ENCODE results near the gene C17orf75. TPM values are rescaled to one million over a fixed set of nuclear protein-coding genes. Genes with fewer than 3 reads are reported as not detected.

C17orf75 gene
- polyA plus RNA-seq, 3 donors = 40.4 to 43.5 (median 42.9) TPM

DNA sequence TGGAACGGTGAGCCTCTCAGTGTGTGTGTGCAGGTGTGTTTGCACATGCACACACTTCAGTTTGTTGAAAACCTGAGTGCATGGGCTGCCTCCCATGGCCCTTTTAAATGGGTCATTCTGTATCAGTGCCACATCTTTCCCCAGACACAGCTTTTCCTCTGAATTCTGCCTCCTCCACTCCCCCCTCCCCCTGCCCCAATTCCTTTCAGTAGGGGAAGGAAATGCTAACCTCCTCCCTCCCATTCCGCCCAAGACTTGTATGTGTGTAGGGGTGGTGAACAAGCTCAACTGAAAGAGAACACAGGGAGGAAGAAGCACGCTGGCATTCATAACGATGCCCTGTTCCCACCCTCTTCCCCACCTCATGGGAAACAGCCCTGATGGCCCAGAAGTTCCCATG, 34.3 kb downstream of the C17orf75 start:
- no peak for DNase-seq (ENCODE audit: low read depth in 3 of 3, low spot score in 2 of 3)

DNA sequence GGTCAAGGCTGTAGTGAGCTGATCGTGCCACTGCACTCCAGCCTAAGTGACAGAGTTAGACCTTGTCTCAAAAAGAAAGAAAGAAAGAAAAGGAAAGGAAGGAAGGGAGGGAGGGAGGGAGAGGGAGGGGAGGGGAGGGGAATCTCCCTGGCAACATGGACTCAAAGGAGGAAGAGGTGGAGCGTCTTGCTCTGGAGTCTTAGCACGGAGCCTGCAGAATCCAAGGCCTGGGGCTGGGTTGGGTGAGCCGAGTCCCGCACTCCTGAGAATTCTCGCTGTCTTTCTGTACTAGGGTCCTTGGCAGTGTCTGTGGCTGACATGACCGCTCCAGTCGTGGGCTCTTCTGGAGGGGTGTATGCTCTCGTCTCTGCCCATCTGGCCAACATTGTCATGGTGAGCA, 36.9 kb downstream of the C17orf75 start:
- no peak for DNase-seq (ENCODE audit: low read depth in 3 of 3, low spot score in 2 of 3)

DNA sequence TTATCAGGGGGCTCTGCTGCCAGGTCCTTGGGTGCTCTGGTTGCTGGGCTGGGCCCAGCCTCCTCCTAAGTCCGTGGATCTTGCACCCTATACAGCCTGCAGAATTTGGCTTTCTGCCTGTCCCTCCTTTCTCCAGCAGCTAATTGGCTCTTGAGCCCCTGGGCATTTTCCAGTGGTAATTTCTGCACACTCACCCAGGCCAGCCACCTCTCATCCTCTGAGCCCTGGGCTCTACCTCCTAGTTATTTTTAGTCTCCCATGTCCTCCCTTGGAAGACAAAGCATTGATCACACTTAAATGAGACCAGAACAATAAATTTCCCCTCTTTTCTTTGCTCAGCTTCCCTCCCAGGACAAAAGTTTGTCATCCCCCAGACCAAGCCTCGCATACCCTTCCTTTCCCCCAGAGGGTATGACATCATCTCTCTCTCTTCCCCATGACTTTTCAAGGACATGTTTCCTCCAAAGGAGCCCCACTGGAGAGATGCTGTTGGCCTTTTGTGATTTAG, 38.1 kb downstream of the C17orf75 start:
- no peak for DNase-seq (ENCODE audit: low read depth in 3 of 3, low spot score in 2 of 3)

DNA sequence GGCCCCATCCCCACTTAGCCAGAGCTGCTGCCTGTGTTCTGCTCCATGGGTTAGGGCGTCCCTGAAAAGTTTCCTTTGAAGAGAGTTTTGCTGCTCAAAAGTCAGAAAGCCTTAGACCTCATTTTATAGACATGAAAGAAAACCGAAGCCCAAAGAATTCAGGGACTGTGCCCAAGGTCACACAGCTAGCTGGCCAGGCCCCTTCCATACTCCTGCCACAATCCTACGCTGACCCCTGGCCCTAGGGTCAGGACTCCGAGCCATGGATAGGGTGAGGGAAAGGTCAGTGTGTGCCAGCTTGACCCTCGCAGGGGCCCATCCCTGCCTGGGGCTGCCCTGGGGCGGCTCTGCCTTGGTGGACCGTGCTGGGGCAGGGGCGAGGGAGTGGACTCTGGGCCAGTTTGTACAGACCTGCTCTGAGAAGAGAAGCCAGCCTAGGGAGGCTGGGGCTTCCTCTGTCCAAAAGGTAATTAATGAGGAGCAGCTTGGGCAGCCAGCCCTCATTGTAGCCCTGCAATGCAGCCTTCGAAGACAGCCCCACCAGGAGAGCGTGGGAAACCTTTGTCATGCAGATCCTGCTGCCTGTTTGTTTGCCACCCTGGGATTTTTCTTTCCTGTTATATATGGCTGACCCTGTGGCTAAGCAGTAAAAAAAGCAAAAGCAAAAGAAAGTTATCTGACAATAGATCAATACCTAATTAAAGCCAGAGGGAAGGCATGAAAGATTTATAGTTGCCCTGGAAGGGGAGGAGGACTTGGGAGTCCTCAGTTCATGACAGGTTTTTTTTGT, 38.9 kb downstream of the C17orf75 start:
- no peak for DNase-seq (ENCODE audit: low read depth in 3 of 3, low spot score in 2 of 3)

DNA sequence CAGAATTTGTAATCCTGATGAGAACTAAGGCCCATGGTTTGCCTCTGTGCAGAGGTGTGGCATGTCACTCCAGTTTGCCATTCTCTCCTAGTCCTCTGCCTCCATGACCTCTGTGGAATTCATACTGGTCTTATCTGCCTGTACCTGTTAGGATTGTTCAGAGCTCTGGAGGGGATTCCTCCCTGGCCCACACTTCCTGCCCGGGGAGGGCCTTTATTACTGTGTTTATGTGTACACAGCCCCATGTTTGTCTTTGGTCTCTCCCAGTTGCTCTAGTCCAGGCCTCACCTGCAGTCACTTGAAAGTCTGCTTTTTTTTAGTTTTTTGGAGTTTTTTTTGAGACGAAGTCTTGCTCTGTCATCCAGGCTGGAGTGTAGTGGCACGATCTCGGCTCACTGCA, 39.9 kb downstream of the C17orf75 start:
- no peak for DNase-seq (ENCODE audit: low read depth in 3 of 3, low spot score in 2 of 3)

DNA sequence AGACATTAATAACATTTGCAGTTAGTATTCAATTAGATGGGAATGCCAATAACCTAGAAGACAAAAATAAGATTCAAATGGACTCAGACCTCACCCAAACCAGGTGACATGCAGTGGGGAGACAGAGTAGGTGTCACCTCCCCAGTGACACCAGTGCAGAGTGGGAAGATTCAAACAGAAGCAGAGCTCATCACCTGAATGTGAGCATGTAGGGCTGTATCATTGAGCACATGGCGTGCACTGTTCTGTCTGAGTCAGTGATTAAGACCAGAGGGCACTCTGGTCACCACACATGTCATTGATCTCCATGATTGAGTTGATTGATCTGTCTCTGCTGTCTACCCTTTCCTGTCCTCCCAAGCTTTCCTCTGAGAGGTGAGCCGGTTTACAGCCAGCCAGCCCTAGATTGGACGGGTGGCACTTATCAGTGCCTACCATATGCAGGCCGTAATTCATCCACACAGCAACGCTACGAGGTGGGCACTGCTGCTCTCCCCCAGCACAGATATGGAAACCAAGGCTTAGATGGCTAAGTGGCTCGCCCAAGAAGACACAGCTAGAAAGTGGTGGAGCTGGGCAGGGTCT, 42.3 kb downstream of the C17orf75 start:
- no peak for DNase-seq (ENCODE audit: low read depth in 3 of 3, low spot score in 2 of 3)

DNA sequence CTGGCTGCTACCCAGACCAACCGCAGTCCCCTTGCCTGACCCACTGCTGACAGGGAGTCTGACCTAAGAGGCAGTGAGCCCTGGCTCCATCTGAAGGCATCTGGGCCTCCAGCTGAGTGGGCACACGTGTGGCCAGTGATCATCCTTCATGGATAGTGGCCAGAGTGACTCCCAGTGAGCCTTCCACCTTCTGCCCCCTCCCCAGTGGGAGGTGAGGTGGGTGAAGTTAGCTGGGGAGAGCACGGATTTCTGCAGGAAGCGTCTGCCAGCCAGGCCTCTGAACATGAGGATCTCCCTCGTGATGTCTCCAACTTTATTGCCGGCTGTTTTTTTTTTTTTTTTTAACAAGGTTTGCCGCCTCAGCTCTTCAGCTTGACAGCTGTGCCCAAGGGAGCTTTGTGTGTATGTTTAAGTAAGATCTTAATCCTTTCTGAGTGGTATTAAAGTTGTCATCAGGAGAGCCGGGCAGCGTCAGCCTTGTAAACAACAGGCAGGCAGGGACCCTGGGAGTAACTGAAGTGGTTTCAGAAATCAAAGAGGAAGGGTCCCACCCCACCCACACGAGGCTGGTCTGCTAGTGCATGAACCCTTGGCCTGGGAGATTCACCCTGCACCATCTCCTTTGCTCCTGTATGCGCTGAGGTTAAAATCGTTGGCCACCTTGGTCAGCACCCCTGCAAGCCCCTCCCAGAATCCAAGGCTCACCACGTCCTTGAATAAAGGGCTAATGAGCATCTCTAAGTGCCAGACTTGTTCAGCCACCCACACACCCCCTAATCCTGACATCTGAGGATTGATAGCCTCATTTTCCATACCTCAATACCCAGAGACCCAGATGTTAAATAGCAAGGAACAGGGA, 43.0 kb downstream of the C17orf75 start:
- no peak for DNase-seq (ENCODE audit: low read depth in 3 of 3, low spot score in 2 of 3)

DNA sequence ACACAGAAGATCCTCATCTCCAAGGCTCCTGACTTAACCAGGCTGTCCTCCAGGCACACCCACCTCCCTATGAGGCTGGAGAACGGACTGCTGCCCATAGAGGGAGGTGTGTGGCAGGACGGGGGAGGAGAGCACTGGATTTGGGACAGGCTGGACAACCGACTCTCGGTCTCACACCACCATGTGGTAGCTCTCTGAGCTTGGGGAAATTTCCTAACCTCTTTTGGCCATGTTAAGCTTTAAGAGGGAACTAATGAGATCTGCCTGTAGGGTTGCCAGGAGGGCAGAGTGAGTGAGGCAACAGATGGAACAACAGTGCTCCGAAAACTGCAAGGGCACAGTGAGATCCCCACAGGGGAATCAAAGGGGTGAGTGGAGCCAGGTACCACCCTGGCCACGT, 43.7 kb downstream of the C17orf75 start:
- no peak for DNase-seq (ENCODE audit: low read depth in 3 of 3, low spot score in 2 of 3)

DNA sequence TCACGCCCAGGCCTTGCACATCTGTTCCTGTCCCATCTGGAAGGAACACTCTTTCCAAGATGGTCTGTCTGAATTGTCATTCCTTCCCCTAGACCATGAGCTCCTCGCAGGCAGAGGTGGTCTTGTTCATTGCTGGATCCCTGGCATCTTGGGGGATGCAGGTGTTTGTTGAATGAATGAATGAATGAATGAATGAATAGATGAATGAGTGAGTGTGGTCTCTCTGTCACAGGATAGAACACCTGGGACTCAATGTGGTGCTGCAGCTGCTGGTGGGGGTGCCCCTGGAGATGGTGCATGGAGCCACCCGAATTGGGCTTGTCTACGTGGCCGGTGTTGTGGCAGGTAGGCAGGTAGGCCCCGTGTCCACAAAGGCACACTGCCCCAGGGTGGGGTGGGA, 44.1 kb downstream of the C17orf75 start:
- no peak for DNase-seq (ENCODE audit: low read depth in 3 of 3, low spot score in 2 of 3)

DNA sequence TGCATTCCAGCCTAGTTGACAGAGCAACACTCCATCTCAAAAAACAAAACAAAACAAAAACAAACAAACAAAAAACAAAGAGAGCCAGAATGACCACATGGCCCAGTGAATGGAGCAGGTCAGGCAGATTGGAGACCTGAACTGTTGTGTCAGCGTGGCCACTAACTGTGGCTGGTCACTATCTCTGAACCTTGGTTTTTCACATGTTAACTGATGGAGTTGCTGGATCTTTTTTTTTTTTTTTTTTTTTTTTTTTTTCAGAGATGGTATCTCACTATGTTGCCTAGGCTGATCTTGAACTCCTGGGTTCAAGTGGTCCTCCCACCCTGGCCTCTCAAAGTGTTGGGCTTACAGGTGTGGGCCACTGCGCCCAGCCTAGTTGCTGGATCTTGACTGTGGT, 44.5 kb downstream of the C17orf75 start:
- no peak for DNase-seq (ENCODE audit: low read depth in 3 of 3, low spot score in 2 of 3)

DNA sequence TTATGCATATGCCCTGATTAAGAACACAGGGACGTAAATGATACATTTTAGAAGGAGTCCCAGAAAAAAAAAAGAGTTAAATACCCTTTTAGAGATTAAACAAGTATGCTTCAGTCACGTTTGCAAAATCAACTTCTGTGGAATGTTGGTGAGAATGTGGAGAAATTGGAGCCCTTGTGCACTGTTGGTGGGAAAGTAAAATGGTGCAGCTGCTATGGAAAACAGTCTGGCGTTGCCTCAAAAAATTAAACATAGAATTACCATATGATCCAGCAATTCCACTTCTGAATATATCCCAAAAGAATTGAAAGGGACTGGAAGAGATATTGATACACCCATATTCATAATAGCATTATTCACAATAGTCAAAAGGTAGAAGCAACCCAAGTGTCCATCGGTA, 49.9 kb downstream of the C17orf75 start:
- DNase-seq (ENCODE audit: low read depth in 3 of 3, low spot score in 2 of 3) = no peak

DNA sequence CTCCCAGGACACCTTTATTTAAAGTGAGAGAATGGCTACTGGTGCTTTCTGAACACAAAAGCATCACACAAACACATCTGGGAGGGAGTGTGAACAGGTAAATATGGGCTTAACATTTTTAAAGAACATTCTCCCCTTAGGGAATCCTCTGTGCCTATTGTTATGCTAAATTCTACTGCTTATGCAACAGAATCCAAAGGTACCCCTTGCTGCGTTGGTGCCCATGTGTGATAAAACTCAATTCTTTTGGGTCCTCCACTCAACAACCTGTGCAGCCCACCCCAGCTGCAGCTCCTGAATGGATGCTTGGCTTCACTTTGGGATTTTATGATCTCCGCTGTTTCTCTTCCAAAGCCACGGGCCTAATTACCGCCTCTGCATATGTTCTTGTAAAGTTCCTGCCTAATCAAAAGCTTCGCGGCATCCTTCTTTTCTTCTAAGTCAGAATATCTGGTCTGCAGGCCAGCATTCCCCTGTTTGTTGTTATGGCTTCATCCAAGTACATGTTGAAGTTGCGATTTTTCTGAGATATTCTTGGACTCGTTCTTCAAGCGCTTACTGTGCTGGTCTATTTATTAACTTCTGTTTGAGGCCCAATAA, 52.4 kb downstream of the C17orf75 start:
- DNase-seq (ENCODE audit: low read depth in 3 of 3, low spot score in 2 of 3) = no peak

DNA sequence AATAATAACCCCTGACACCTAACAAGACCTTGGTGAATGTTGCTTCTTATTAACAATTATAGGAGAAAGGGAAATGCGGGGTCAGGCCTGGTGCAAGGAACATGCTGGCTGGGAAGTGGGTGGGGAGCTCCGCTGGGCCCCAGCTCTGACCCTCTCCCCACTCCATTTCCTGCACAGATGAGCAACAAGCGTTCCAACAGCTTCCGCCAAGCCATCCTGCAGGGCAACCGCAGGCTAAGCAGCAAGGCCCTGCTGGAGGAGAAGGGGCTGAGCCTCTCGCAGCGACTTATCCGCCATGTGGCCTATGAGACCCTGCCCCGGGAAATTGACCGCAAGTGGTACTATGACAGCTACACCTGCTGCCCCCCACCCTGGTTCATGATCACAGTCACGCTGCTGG, 53.4 kb downstream of the C17orf75 start:
- no peak for DNase-seq (ENCODE audit: low read depth in 3 of 3, low spot score in 2 of 3)

DNA sequence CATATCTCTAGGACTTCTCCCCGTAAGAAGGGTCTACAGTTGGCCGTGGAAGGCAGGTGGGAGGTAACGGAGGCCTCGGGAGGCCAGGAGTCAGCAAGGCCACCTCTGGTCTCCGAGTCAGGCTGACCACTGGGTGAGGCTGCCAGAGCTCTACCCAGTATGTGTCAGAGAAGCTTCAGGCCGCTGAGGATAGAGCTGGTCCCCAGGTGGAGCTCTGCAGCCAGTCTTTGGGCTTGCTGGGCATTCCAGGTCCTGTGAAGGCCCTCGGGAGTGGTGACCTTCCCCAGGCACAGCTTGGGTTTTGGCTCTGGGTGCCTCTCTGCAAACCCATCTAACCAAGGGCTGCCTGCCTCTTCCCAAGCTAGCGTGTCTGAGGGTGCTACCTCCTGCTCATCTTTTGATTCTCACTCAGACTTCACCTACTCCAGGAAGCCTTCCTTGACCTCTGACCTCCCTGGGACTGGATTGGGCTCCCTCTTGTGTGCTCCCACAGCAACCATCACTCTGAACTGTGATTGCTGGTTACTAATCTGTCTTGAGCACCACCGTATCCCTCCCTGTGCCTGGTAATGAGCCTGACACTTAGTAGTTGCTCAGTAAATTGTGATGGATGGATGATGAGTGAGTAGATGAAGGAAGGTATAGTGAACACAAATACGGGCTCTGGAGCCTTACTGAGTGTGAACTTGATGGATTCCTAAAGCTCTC, 54.0 kb downstream of the C17orf75 start:
- DNase-seq (ENCODE audit: low read depth in 3 of 3, low spot score in 2 of 3) = no peak

DNA sequence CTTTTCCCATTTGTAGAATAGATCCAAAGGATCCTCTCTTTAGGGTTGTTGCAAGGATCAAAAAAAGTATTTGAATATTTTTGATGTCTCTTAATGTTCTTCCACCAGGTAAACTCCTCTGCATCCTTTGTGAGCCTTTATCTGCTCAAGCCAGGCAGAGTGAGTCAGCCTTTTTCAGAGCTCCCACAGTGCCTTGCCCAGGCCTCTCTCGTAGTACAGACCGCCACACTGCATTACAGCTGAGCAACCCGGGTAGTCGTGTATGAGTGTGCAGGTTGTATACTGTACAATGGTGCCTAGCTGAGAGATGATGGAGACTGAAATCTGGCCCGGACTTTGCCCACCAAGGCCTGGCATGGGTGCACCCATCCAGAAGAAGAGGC, 55.5 kb downstream of the C17orf75 start:
- no peak for DNase-seq (ENCODE audit: low read depth in 3 of 3, low spot score in 2 of 3)

DNA sequence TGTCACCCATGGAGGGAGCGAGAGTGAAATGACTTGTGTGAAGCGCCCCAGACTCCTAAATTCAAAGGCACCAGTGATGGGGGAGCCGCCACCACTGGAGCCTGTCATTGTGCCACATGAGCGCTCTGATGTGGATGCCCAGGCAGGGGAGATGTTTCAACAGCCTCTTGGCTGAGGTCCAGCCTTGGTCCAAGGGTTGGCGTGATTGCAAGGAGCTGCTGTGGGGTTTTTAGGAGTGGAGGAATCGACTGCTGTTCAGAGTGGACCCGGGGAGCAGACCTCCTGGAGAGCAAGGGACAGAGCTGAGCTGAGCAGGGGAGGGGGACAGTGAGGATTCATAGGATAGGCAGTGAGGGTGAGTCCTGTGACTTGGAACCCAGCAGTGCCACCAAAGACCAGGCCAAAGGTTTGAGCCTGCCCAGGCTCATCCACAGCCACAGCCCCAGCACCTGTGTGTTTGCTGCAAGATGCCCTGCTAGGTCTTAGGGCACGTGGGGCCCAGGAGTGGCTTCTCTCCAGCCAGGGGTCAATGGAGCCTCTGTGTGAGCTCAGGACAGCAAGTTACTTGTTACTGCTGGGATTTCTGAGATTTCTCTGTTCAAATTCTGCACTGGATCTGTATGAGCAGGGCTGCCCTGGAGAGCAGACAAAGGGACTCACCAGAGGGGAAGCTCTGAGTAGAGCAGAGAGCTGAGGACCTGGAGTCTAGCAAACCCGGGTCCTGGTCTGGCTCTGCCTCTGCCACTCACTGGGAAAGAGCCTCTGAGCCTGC, 56.0 kb downstream of the C17orf75 start:
- DNase-seq (ENCODE audit: low read depth in 3 of 3, low spot score in 2 of 3) = no peak

DNA sequence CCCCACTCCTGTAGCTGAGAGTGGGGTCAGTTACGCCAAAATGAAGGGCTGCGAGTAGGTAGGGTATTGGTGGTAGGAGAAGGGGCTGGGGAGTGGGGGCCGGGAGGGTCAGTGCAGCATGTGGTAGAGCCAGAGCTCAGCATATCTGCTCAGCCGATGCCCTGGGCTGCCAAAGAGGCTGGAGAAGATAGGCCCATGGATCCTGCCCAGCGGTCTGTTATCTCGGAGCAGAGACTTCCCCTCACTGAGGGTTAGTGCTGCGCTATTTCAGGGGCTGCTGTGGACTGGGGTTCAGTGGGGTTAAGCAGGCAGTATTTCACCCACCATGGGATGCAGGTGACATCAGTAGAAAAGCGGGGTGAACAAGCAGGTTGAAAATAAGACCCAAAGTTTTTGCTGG, 56.7 kb downstream of the C17orf75 start:
- DNase-seq (ENCODE audit: low read depth in 3 of 3, low spot score in 2 of 3) = no peak

DNA sequence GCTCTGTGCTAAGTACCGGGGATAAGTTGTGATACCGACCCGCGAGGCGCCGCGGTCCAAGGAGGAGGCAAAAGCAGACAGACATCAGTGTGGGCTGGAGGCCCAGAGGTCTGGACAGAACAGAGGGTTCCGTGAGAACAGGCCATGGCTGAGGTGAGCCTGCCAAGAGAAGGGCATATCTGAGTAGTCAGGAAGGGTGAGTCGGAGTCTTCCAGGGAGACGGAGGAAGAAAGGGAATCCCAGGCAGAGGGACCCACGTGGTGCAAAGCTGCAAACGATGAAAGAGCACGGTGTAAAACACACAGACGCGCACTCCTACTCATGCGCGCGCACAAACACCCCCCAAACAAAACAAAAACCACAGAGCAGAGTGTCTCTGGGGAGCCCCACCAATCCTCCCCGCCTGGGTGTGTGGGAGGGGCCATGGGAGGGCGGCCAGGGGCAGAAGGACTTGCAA, 58.2 kb downstream of the C17orf75 start:
- DNase-seq (ENCODE audit: low read depth in 3 of 3, low spot score in 2 of 3) = no peak

DNA sequence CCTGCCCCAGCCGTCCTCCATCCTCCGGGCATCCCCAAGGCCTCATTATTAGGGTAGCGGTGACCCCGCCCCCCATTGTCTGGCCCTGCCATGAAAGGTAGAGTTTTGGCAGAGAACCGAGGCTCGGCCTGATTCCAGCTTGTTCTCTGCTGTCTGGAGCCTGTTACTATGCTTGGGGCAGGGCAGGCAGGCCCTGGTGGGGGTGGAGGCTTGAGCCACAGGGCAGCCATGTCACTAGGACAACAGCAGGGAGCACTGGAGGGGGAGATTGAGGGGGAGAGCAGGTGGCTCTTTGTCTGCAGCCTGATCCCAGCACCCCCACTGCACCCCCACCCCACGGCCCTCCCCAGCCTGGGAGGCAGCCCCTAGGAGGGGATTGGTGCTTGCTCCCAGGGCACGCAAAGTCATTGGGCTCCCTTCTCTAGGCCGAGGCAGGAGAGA, 60.9 kb downstream of the C17orf75 start:
- no peak for DNase-seq (ENCODE audit: low read depth in 3 of 3, low spot score in 2 of 3)
